ENCODE data around the gene BLNK. TPM values are rescaled to one million over a fixed set of nuclear protein-coding genes. Genes with fewer than 3 reads are reported as not detected.

Gene BLNK
- total RNA-seq, 1 donor = not detected

DNA sequence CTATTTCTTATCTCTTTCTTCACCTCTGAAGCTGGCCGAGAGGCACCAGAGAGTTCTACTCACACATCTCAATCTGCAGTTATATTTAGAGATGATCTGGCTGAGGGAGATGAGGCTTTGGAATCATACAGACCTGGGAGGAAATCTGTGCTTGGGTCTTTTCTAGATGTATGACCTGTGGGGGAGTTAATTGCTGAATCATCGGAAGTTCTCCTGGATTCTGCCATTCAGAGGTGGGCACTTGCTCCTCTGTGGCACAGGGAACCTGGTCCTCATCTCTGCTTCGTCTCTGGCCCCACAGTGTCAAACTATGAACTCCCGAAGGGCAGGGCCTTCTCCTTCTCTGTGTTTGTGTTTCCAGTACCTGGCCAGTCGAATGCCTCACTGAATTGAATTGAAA is 52.5 kb downstream of the BLNK start:
- H3K4me3 ChIP-seq (ENCODE audit: low read depth, low read length) = no peak overlapping the region
- DNase-seq (ENCODE audit: low read depth) = no peak

DNA sequence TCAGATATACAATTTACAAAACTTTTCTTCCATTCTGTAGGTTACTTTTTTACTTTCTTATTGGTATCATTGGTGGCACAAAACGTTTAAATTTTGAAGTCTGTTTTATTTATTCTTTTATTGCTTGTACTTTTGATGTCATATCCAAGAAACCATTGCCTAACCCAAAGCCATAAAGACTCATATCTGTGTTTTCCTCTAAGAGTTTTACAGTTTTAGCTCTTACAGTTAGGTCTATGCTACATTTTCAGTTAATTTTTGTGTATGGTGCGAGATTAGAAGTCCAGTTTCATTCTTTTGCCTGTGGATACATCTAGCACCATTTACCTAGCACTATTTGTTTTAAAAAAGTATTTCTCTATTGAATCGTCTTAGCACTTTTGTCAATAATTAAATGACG is 53.7 kb downstream of the BLNK start:
- no peak overlapping the region for H3K4me3 ChIP-seq (ENCODE audit: low read depth, low read length)
- TF ChIP-seq, protein P1, sequence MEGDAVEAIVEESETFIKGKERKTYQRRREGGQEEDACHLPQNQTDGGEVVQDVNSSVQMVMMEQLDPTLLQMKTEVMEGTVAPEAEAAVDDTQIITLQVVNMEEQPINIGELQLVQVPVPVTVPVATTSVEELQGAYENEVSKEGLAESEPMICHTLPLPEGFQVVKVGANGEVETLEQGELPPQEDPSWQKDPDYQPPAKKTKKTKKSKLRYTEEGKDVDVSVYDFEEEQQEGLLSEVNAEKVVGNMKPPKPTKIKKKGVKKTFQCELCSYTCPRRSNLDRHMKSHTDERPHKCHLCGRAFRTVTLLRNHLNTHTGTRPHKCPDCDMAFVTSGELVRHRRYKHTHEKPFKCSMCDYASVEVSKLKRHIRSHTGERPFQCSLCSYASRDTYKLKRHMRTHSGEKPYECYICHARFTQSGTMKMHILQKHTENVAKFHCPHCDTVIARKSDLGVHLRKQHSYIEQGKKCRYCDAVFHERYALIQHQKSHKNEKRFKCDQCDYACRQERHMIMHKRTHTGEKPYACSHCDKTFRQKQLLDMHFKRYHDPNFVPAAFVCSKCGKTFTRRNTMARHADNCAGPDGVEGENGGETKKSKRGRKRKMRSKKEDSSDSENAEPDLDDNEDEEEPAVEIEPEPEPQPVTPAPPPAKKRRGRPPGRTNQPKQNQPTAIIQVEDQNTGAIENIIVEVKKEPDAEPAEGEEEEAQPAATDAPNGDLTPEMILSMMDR (IDR thresholded peaks at IDR 0.05; ENCODE audit: insufficient read depth, low read length) = no peak
- DNase-seq (ENCODE audit: low read depth) = no peak

More for the DNA sequence above, 52.5 kb downstream of the BLNK start:
- TF ChIP-seq, protein P1 (IDR thresholded peaks at IDR 0.05; ENCODE audit: insufficient read depth, low read length) = no peak

DNA sequence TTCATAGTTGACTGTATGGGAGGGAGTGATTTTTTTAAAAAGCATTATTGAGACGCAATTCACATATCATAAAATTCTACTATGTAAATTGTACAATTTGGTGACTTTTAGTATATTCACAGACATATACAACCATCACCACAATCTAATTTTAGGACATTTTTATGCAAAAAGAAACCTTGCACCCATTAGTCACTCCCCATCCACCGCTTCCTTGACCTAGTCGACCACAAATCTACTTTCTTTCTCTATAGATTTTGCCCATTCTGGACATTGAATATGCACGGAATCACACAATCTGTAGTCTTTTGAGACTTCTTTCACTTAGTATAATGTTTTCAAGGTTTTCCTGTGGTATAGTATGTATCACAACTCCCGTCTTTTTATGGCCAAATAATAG is 54.6 kb downstream of the BLNK start:
- TF ChIP-seq, protein P1 (IDR thresholded peaks at IDR 0.05; ENCODE audit: insufficient read depth, low read length) = no peak
- no peak overlapping the region for H3K4me3 ChIP-seq (ENCODE audit: low read depth, low read length)
- no peak for DNase-seq (ENCODE audit: low read depth)

DNA sequence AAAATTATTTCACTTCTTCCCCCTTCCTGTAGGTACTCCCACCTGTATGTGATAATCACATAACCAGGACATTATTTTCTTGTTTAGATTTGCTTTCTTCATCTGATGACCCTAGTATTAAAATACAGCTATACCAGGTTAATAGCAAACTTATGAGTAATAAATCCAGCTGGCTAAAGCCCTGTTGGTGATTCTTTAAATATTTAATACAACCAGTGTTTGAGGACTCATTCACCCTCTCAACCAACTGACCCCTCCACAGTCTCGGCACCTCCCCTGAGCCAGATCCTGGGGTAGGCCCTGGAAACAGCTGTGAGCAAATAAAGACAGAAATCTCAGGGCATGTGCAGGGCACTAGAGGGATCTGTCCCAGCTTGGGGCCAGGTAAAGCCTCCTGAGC is 58.5 kb downstream of the BLNK start:
- no peak for DNase-seq (ENCODE audit: low read depth)
- no peak overlapping the region for H3K4me3 ChIP-seq (ENCODE audit: low read depth, low read length)
- TF ChIP-seq, protein P1 (IDR thresholded peaks at IDR 0.05; ENCODE audit: insufficient read depth, low read length) = no peak

DNA sequence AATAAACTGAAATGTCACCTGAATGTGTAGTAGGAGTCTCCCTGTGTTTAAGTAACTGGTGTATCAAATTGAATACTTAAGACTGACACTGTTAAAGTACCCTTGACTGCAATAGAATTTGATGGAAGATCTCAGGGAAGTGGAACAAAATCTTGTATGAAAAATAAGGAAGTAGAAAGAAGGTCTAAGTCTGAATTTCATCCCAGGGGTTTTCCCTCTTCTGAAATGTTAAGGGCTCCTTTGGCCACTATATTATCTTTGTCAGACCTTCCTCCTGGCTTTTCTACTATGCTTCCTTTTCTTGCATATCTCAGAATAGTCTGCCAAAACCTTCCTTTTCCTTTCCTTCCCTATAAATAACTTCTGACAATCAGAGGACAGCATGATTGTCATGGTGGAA is 59.6 kb downstream of the BLNK start:
- TF ChIP-seq, protein P1 (IDR thresholded peaks at IDR 0.05; ENCODE audit: insufficient read depth, low read length) = no peak
- DNase-seq (ENCODE audit: low read depth) = no peak
- H3K4me3 ChIP-seq (ENCODE audit: low read depth, low read length) = no peak overlapping the region

DNA sequence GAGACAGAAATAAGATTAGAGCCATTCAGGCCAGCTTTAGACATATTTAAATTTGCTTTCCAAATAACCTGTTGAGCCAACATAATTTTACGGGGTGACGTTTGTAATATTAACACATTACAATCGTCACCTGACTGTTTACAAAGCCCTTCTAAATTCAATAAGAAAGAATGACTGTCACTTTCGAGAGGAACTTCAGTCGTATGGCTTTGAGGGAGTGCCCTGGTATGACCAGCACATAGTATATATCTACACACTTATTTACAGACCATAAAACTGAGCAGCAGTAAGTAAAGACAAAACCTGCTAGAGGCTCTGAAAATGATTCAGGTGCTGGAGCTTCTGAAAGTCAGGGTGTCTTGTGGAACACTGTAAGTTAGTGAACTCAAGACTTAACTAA is 62.4 kb downstream of the BLNK start:
- no peak for DNase-seq (ENCODE audit: low read depth)
- no peak overlapping the region for H3K4me3 ChIP-seq (ENCODE audit: low read depth, low read length)
- TF ChIP-seq, protein P1 (IDR thresholded peaks at IDR 0.05; ENCODE audit: insufficient read depth, low read length) = no peak

DNA sequence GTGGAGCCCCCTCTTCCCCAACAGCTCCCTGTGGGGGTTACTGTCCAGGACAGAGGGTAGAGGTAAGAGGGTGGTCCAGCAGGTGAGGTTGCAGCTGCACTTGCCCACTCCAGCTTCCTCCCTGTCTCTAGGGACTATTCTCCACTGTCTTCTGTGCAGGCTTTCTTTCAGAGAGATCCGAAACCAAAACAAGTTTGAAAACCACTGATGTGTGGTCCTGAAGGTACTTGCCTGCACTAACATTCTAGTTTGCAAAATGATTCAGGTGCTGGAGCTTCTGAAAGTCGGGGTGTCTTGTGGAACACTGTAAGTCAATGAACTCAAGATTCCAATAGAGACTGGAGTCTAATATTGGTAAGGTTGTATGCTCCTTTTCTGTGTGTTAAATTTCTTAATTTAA is 63.1 kb downstream of the BLNK start:
- TF ChIP-seq, protein P1 (IDR thresholded peaks at IDR 0.05; ENCODE audit: insufficient read depth, low read length) = no peak
- H3K4me3 ChIP-seq (ENCODE audit: low read depth, low read length) = no peak overlapping the region
- no peak for DNase-seq (ENCODE audit: low read depth)

Data from fibroblast of the aortic adventitia (primary cell).